Left hindlimb (tissue), 1 donor: ENCODE data around the gene NENF.
A peak's percentile ranks its signal among the peaks of the same experiment; 100 is the strongest.

Source experiments
- DNase-seq: peaks from one replicate; pipeline ENCODE4 v3.0.0-alpha.2; 2018

The NENF gene

GRCh38 chr1:212482637-212483441 is 50.1 kb downstream of the NENF start:
- no peak for DNase-seq

- DNase-seq, result no peak
Observed at GRCh38 chr1:212484701-212485570, 52.2 kb downstream of the NENF start.

DNA sequence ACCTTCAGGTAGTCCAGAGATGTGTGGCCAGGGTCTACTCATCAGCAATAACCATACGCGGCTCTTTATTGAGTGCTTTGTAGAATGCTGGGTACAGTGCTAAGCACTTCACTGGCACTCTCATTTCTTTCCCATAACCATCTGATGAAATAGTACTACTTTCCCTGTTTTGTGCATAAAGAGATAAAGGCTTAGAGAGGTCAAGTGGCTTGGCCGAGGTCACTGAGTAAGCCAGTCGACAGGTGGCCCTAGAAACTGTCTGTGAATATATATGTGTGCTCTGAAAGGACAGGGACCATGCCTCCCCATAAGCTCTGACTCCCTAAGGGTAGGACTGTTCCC is 52.8 kb downstream of the NENF start:
- DNase-seq, result no peak

GRCh38 chr1:212485913-212486618 is 53.3 kb downstream of the NENF start:
- peak; percentile 59 for DNase-seq

DNA sequence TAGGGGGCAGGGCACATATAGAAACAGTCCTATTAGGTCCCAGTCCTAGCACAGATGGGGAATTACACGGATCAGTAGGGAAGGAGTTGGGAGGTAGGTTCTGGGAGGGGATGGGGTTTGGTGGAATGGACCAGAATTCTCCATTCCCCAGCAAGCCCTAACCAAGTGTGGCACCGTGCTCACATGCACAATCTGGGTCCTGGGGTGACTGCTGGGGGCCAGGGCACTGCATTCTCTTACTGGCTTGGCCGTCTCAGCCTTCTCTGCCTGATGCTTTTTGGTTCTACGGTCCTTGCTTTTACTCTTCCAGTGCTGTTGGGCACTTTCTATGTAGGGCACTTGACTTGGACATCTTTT is 53.9 kb downstream of the NENF start:
- DNase-seq, result no peak

GRCh38 chr1:212487286-212487685 is 54.6 kb downstream of the NENF start:
- no peak for DNase-seq

- no peak for DNase-seq
Observed at GRCh38 chr1:212487774-212488435, 55.2 kb downstream of the NENF start.

GRCh38 chr1:212488436-212489283 is 55.9 kb downstream of the NENF start:
- DNase-seq, result peak; percentile 58

GRCh38 chr1:212489284-212489859 is 56.7 kb downstream of the NENF start:
- no peak for DNase-seq

GRCh38 chr1:212490276-212490675 is 57.6 kb downstream of the NENF start:
- DNase-seq, result no peak

GRCh38 chr1:212491454-212491853 is 58.7 kb downstream of the NENF start:
- DNase-seq, result no peak
